Sciatic nerve (tissue), 1 donor: ENCODE results near the gene RHOB. TPM values are rescaled to one million over a fixed set of nuclear protein-coding genes. Genes with fewer than 3 reads are reported as not detected.

Experiments
- total RNA-seq: library from RNA; stranded (reverse); fragmentation: NEBNext Ultra II Directional; extraction: Animal tissue kit (Norgen Biotek cat#: 25700); gene quantifications from one replicate; pipeline ENCODE4 v1.2.1, GENCODE V29; 2021
- donor health status: DM: no; HTN: no; CAD: no.

Gene RHOB
- total RNA-seq, 1 donor from 2014 or later, result 236 TPM

Other genes starting within 250 kb of the RHOB start
- 0.98 TPM for gene SDC1, start 221.9 kb upstream of the RHOB start, total RNA-seq
- 130 TPM for gene PUM2, start 96.2 kb upstream of the RHOB start, total RNA-seq
- gene HS1BP3, start 204.0 kb downstream of the RHOB start, total RNA-seq, result 23.2 TPM
- 7.6 TPM for gene GDF7, start 220.1 kb downstream of the RHOB start, total RNA-seq